OCI-LY1 (cell line): Measurements from ENCODE around the gene KICS2.

Experiments
- H2AFZ ChIP-seq: fragments of 200-600 bp; sonication (generic), shearing (Covaris generic); 2 replicates; pipeline ENCODE4 v1.6.0; 2014; ENCODE audit warnings: antibody characterized with exemption, mild to moderate bottlenecking, low read length
- H3F3A ChIP-seq: fragments of 200-600 bp; sonication (generic), shearing (Covaris generic); 2 replicates; pipeline ENCODE4 v1.6.0; 2014; ENCODE audit warnings: mild to moderate bottlenecking, antibody characterized with exemption, low read length, moderate library complexity; ENCODE audit not compliant: insufficient read depth
- H3K27ac ChIP-seq: fragments of 200-600 bp; sonication (generic); 2 replicates; pipeline ENCODE4 v1.5.1; 2014; ENCODE audit warnings: low read length, mixed run types, mild to moderate bottlenecking, low read depth; ENCODE audit not compliant: poor library complexity, severe bottlenecking
- H3K27me3 ChIP-seq: fragments of 200-600 bp; sonication (generic); 2 replicates; pipeline ENCODE4 v1.6.0; 2014; ENCODE audit warnings: antibody characterized with exemption, mild to moderate bottlenecking, low read length, moderate library complexity; ENCODE audit not compliant: insufficient read depth
- H3K36me3 ChIP-seq: fragments of 200-600 bp; sonication (generic); 2 replicates; pipeline ENCODE4 v1.6.1; 2014; ENCODE audit warnings: mild to moderate bottlenecking, antibody characterized with exemption, low read length, moderate library complexity, mixed read lengths; ENCODE audit not compliant: insufficient read depth
- H3K4me1 ChIP-seq: fragments of 200-600 bp; sonication (generic); 2 replicates; pipeline ENCODE4 v1.5.1; 2014; ENCODE audit warnings: mild to moderate bottlenecking, low read length, moderate library complexity; ENCODE audit not compliant: insufficient read depth, severe bottlenecking
- H3K4me2 ChIP-seq: fragments of 200-600 bp; sonication (generic), shearing (Covaris generic); 2 replicates; pipeline ENCODE4 v1.6.1; 2014; ENCODE audit warnings: low read length
- H3K4me3 ChIP-seq: fragments of 200-600 bp; sonication (generic); 2 replicates; pipeline ENCODE4 v1.5.1; 2014; ENCODE audit warnings: low read length, low read depth, mild to moderate bottlenecking, mixed read lengths; ENCODE audit not compliant: poor library complexity, severe bottlenecking
- H3K79me2 ChIP-seq: fragments of 200-600 bp; shearing (Covaris generic); 2 replicates; pipeline ENCODE4 v1.6.1; 2016; ENCODE audit warnings: mixed run types, low read length, mixed read lengths; ENCODE audit not compliant: insufficient read depth
- H3K9ac ChIP-seq: fragments of 200-600 bp; sonication (generic), shearing (Covaris generic); 2 replicates; pipeline ENCODE4 v1.6.1; 2014; ENCODE audit warnings: mild to moderate bottlenecking, low read length, mixed read lengths
- H3K9me2 ChIP-seq: fragments of 200-600 bp; sonication (generic), shearing (Covaris generic); 2 replicates; pipeline ENCODE4 v1.6.1; 2014; ENCODE audit warnings: low read depth, mild to moderate bottlenecking, low read length, mixed read lengths
- H3K9me3 ChIP-seq: fragments of 200-600 bp; shearing (Covaris generic); 2 replicates; pipeline ENCODE4 v1.6.1; 2014; ENCODE audit warnings: low read length, mixed read lengths
- H4K20me1 ChIP-seq: fragments of 200-600 bp; sonication (generic), shearing (Covaris generic); 2 replicates; pipeline ENCODE4 v1.6.0; 2016; ENCODE audit warnings: mild to moderate bottlenecking, low read length; ENCODE audit not compliant: insufficient read depth
- EZH2 ChIP-seq: fragments of 200-600 bp; sonication (generic), shearing (Covaris generic); IDR thresholded peaks from 2 replicates; pipeline ENCODE4 v1.8.0; 2017; ENCODE audit warnings: borderline replicate concordance, mixed run types, mild to moderate bottlenecking, antibody characterized with exemption, low read length, moderate library complexity, mixed read lengths
- TF ChIP-seq, protein P1 (sequence below): fragments of 200-600 bp; sonication (generic), shearing (Covaris generic); IDR thresholded peaks from 2 replicates; pipeline ENCODE4 v1.5.1; 2017; ENCODE audit warnings: mild to moderate bottlenecking, antibody characterized with exemption, low read length, moderate library complexity, mixed read lengths

KICS2 gene

DNA sequence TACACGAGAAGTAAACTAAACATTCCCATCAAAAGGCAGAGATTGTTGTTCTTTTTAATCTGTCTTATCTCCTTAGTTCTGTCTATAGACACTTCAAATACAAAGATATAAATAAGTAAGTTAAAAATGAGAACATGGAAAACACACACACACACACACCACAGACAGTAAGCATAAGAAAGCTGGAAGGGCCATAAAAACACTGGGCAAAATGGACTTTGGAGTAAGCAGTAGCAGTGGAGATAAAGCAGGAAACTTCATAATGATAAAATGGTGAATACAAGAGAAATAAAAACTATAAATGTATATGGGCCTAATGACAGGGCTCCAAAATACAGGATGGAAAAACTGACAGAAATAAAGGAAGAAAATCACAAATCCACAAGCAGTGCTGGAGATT lies 32.6 kb downstream of the KICS2 start:
- H4K20me1 ChIP-seq = no peaks in the 10 kb centered on the region
- no peaks in the 10 kb centered on the region for H3K4me1 ChIP-seq
- no peaks in the 10 kb centered on the region for H3K9me2 ChIP-seq
- no peaks in the 10 kb centered on the region for H3F3A ChIP-seq
- no peak overlapping the region for H3K4me2 ChIP-seq
- H3K27me3 ChIP-seq = no peaks in the 10 kb centered on the region
- H2AFZ ChIP-seq = no peak overlapping the region
- no peak overlapping the region for H3K4me3 ChIP-seq
- no peaks in the 10 kb centered on the region for H3K79me2 ChIP-seq
- H3K9ac ChIP-seq = no peak overlapping the region
- no peak for TF ChIP-seq EZH2
- TF ChIP-seq, protein P1, sequence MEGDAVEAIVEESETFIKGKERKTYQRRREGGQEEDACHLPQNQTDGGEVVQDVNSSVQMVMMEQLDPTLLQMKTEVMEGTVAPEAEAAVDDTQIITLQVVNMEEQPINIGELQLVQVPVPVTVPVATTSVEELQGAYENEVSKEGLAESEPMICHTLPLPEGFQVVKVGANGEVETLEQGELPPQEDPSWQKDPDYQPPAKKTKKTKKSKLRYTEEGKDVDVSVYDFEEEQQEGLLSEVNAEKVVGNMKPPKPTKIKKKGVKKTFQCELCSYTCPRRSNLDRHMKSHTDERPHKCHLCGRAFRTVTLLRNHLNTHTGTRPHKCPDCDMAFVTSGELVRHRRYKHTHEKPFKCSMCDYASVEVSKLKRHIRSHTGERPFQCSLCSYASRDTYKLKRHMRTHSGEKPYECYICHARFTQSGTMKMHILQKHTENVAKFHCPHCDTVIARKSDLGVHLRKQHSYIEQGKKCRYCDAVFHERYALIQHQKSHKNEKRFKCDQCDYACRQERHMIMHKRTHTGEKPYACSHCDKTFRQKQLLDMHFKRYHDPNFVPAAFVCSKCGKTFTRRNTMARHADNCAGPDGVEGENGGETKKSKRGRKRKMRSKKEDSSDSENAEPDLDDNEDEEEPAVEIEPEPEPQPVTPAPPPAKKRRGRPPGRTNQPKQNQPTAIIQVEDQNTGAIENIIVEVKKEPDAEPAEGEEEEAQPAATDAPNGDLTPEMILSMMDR = no peak
- H3K9me3 ChIP-seq = no peaks in the 10 kb centered on the region
- H3K36me3 ChIP-seq = peaks cover 21% of the 10 kb centered on the region
- no peak overlapping the region for H3K27ac ChIP-seq

DNA sequence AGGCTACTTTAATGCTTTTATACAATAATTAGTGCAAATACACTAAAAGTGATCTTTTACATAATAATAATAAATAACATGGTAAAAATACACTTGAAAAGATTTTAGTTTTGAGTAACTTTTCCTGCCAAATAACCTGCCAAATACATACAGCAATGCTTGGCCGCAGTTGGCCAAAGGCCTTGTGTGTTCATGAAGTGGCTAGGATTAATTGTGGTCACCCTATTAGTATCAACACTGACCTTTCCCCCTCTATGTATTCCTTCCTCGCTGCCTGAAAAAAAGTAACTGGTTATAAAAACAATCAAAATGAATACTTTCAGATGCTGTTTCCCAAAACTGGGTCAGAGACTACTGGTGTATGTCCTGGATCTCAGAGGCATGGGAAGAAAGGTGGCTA lies 34.3 kb downstream of the KICS2 start:
- H3K36me3 ChIP-seq = peaks cover 4% of the 10 kb centered on the region; the same call in 1 of the 2 replicates
- TF ChIP-seq EZH2 = no peak
- TF ChIP-seq, protein P1 = no peak
- H3K79me2 ChIP-seq = no peaks in the 10 kb centered on the region
- no peaks in the 10 kb centered on the region for H4K20me1 ChIP-seq
- H3K27ac ChIP-seq = no peak overlapping the region
- no peak overlapping the region for H3K4me3 ChIP-seq
- no peaks in the 10 kb centered on the region for H3K4me1 ChIP-seq
- H3F3A ChIP-seq = no peaks in the 10 kb centered on the region
- no peak overlapping the region for H3K9ac ChIP-seq
- no peaks in the 10 kb centered on the region for H3K9me2 ChIP-seq
- no peaks in the 10 kb centered on the region for H3K27me3 ChIP-seq
- H3K4me2 ChIP-seq = no peak overlapping the region
- no peaks in the 10 kb centered on the region for H3K9me3 ChIP-seq
- no peak overlapping the region for H2AFZ ChIP-seq

DNA sequence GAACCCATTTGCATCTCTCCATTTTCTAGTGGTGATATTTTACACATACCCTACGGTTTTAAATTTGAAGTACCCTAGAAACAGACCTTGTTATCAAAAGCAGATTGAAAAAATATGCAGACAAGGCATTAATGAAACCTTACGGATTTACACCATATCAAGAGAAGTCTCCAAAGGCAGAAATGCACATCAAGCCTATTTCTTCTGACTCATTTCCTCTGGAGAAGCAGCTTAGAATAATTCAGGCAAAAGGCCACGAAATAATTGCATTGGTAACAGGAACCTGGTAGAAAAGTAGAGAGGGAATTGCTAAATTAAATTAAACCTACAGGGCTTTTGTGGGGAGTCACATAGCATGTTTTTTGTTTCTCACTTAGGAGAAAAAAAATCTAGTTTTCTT lies 34.7 kb downstream of the KICS2 start:
- Histone ChIP-seq H3K4me2 (no peak overlapping the region), H3K79me2 (no peaks in the 10 kb centered on the region), H3K27ac (no peak overlapping the region), H3K9me2 (no peaks in the 10 kb centered on the region), H3K4me1 (no peaks in the 10 kb centered on the region), H3K9me3 (no peaks in the 10 kb centered on the region), H4K20me1 (no peaks in the 10 kb centered on the region), H3F3A (no peaks in the 10 kb centered on the region), H2AFZ (no peak overlapping the region), H3K4me3 (no peak overlapping the region), H3K36me3 (0 out of 2 replicates have a peak, but pooled peaks cover 3% of the 10 kb centered on the region), H3K27me3 (no peaks in the 10 kb centered on the region), H3K9ac (no peak overlapping the region)
- TF ChIP-seq, protein P1 = no peak
